ENCODE results near the gene PARK7.

GRCh38 chr1:7975212-7975865 is 13.8 kb downstream of the PARK7 start:
- TF ChIP-seq CTCF (conservative IDR thresholded peaks at IDR 0.05; ENCODE audit: low read depth, low read length) (peak; percentile 89), EZH2 (IDR thresholded peaks at IDR 0.05; ENCODE audit: borderline replicate concordance, low read depth, low read length, poor library complexity, severe bottlenecking) (no peak)
